ENCODE measurements around the gene NT5E.

- TF ChIP-seq SIN3A (IDR thresholded peaks at IDR 0.05; ENCODE audit: borderline replicate concordance, insufficient read depth, low read length) (no peak), POLR2AphosphoS5 (IDR thresholded peaks at IDR 0.05; ENCODE audit: low read depth, low read length) (no peak), REST (IDR thresholded peaks at IDR 0.05; ENCODE audit: insufficient read depth in 1 of 2, low read depth in 2 of 2, low read length in 2 of 2) (no peak)
Observed at GRCh38 chr6:85416766-85417165, 33.1 kb upstream of the NT5E start.

Measured in PFSK-1 (cell line).